B cell (primary cell): Measurements from ENCODE around the gene HDAC5. TPM values are rescaled to one million over a fixed set of nuclear protein-coding genes. Genes with fewer than 3 reads are reported as not detected.

ENCODE experiments used
- ATAC-seq: fragments of 200-7000 bp; cut with Tn5 transposase; one replicate; pipeline ENCODE4 v1.10.0; 2021; ENCODE audit warnings: low read depth, mild to moderate bottlenecking, moderate number of reproducible peaks, moderate library complexity
- CTCF ChIA-PET: fragments of 350-600 bp; sonication (Branson Sonifier 250); formaldehyde crosslinking; loops from one replicate; lab custom pipeline; 2021; ENCODE audit warnings: antibody characterized with exemption, inconsistent platforms; lab: Charles Lee
- POLR2A ChIA-PET: fragments of 350-600 bp; sonication (Branson Sonifier 250); formaldehyde crosslinking; loops from one replicate; lab custom pipeline; 2021; ENCODE audit warnings: antibody characterized with exemption; lab: Charles Lee
- DNase-seq: peaks from one replicate; pipeline ENCODE4 v3.0.0; 2013
- H2AFZ ChIP-seq: 2 replicates; pipeline ENCODE4 v1.6.1; 2012; ENCODE audit warnings: mild to moderate bottlenecking, low read depth, low read length; ENCODE audit not compliant: insufficient read depth, poor library complexity, severe bottlenecking
- H3K27ac ChIP-seq, 2 donors: 1 replicate in 1 of 2; 2 replicates in 1 of 2; pipeline ENCODE4 v1.5.1; 2012 to 2013; ENCODE audit warnings: low read length in 2 of 2, mild to moderate bottlenecking in 2 of 2, moderate library complexity in 1 of 2
- H3K27me3 ChIP-seq, 4 experiments: fragments of 200-600 bp in 1 of 4; sonication (generic) in 1 of 4; replicated peaks in 1 of 4; 1 replicate in 2 of 4; 2 replicates in 2 of 4; pipeline versions ENCODE4 v1.6.1 to v1.7.0; 2013 to 2016; ENCODE audit warnings: low read length in 3 of 4, mild to moderate bottlenecking in 2 of 4, mixed read lengths in 1 of 4, moderate library complexity in 1 of 4; ENCODE audit not compliant: insufficient read depth in 4 of 4, control insufficient read depth in 3 of 4; ENCODE audit errors: control extremely low read depth in 1 of 4
- H3K36me3 ChIP-seq, 2 experiments: replicated peaks in 1 of 2; 1 replicate in 1 of 2; 2 replicates in 1 of 2; pipeline versions ENCODE4 v1.6.1 to v1.7.1; 2013; ENCODE audit warnings: low read length in 1 of 2; ENCODE audit not compliant: insufficient read depth in 2 of 2, control insufficient read depth in 1 of 2; ENCODE audit errors: control extremely low read depth in 1 of 2, extremely low read depth in 1 of 2
- H3K4me1 ChIP-seq, 2 donors: fragments of 200-600 bp in 1 of 2; sonication (generic) in 1 of 2; 1 replicate in 1 of 2; 2 replicates in 1 of 2; pipeline versions ENCODE4 v1.5.1 to v1.6.1; 2013 to 2017; ENCODE audit warnings: low read length in 2 of 2; ENCODE audit not compliant: control insufficient read depth in 2 of 2, insufficient read depth in 2 of 2
- H3K4me2 ChIP-seq: replicated peaks from 2 replicates; pipeline ENCODE3; 2012; ENCODE audit warnings: mild to moderate bottlenecking, low read depth, low read length; ENCODE audit not compliant: poor library complexity, severe bottlenecking
- H3K4me3 ChIP-seq, 5 experiments: fragments of 200-600 bp in 1 of 5; sonication (generic) in 1 of 5; 1 replicate in 3 of 5; 2 replicates in 2 of 5; pipeline versions ENCODE4 v1.5.1 to v1.7.0; 2011 to 2016; ENCODE audit warnings: low read length in 4 of 5, mild to moderate bottlenecking in 4 of 5, low read depth in 2 of 5, control low read depth in 1 of 5, moderate library complexity in 1 of 5; ENCODE audit not compliant: insufficient read depth in 1 of 5; ENCODE audit errors: control extremely low read depth in 1 of 5, extremely low read depth in 1 of 5
- H3K79me2 ChIP-seq: fragments of 200-600 bp; sonication (generic); one replicate; pipeline ENCODE4 v1.6.0; 2016; ENCODE audit warnings: low read length; ENCODE audit not compliant: control insufficient read depth, insufficient read depth
- H3K9ac ChIP-seq: fragments of 200-600 bp; sonication (generic); 2 replicates; pipeline ENCODE4 v1.6.1; 2017; ENCODE audit warnings: mild to moderate bottlenecking, low read length, moderate library complexity
- H3K9me3 ChIP-seq, 3 donors: one replicate each; pipeline versions ENCODE4 v1.6.1 to v1.7.1; 2013; ENCODE audit warnings: low read length in 2 of 3; ENCODE audit not compliant: control insufficient read depth in 2 of 3, insufficient read depth in 1 of 3; ENCODE audit errors: control extremely low read depth in 1 of 3
- H4K20me1 ChIP-seq: 2 replicates; pipeline ENCODE4 v1.6.0; 2012; ENCODE audit warnings: mild to moderate bottlenecking, low read length; ENCODE audit not compliant: insufficient read depth, control insufficient read depth, poor library complexity, severe bottlenecking
- H3K27ac Mint-ChIP-seq: one replicate; pipeline ENCODE4 v1.8.0; 2021; ENCODE audit warnings: mixed read lengths
- H3K27me3 Mint-ChIP-seq: one replicate; pipeline ENCODE4 v1.8.0; 2021; ENCODE audit warnings: mixed read lengths
- H3K4me1 Mint-ChIP-seq: one replicate; pipeline ENCODE4 v1.8.0; 2021; ENCODE audit warnings: mixed read lengths
- H3K4me3 Mint-ChIP-seq: one replicate; pipeline ENCODE4 v1.8.0; 2021; ENCODE audit warnings: mixed read lengths
- H3K9me3 Mint-ChIP-seq: one replicate; pipeline ENCODE4 v1.8.0; 2022; ENCODE audit warnings: mixed read lengths; ENCODE audit not compliant: insufficient read depth
- EZH2 ChIP-seq: IDR thresholded peaks from 2 replicates; pipeline ENCODE4 v1.6.1; 2012; ENCODE audit warnings: borderline replicate concordance, low read depth, mild to moderate bottlenecking, moderate library complexity, low read length; ENCODE audit not compliant: insufficient read depth, poor library complexity, severe bottlenecking
- WGBS: methylation state at CpG from one replicate; pipeline ENCODE4 v1.1.5; 2013; ENCODE audit warnings: missing lambda C conversion rate; ENCODE audit not compliant: insufficient coverage; 5-methylcytosine and 5-hydroxymethylcytosine counted together
- intact Hi-C: fragments of 100-400 bp; cut with micrococcal nuclease; formaldehyde crosslinking; loops from one replicate; pipeline ENCODE4 v1.10.0; 2022
- polyA plus RNA-seq: library from polyadenylated mRNA; depleted of rRNA; stranded (reverse); fragments of >200 nt; gene quantifications from 2 replicates; pipeline ENCODE4 v1.2.3, GENCODE V29; 2012
- total RNA-seq, 2 donors: library from RNA; stranded (reverse); fragments of 120-200 nt in 1 of 2; gene quantifications; 1 replicate in 1 of 2; 2 replicates in 1 of 2; pipeline versions ENCODE4 v1.2.3 to v1.2.4, GENCODE V29; 2013 to 2022
- TF ChIP-seq, protein P1 (sequence below): fragments of 200-600 bp; IDR thresholded peaks from one replicate; pipeline ENCODE4 v1.8.0; 2022; ENCODE audit warnings: antibody characterized with exemption, mild to moderate bottlenecking

HDAC5 gene
- total and polyA plus RNA-seq, 2 donors (not counting 1 experiment from before 2014, with no cell fraction given), result 99.8 to 104 TPM

GRCh38 chr17:44119798-44120197, 3.6 kb downstream of the HDAC5 start:
- H3K4me3 ChIP-seq, result no peak overlapping the region
- WGBS, result no CpG with 5 or more reads among the region's 2 CpGs
- no peak overlapping the region for H3K4me3 Mint-ChIP-seq
- peaks cover 99% of the 10 kb centered on the region for H3K79me2 ChIP-seq
- ChIA-PET POLR2A (no interaction called here), CTCF (interaction anchor here (0.7 kb wide), 1 partner anchor 43 kb away, joined by 3 read pairs; no protein-coding TSS in a partner anchor)
- no peaks in the 10 kb centered on the region for H3K27me3 Mint-ChIP-seq
- peaks cover 4 to 26% of the 10 kb centered on the region in 2 experiments for H3K36me3 ChIP-seq
- no peak overlapping the region for H3K9ac ChIP-seq
- peaks cover 59% of the 10 kb centered on the region for H3K4me1 Mint-ChIP-seq
- ATAC-seq (no peak), DNase-seq (no peak)
- no peak overlapping the region for H3K27ac ChIP-seq
- H3K27ac Mint-ChIP-seq, result no peak overlapping the region
- no peak overlapping the region for H3K4me2 ChIP-seq
- no peak overlapping the region for H2AFZ ChIP-seq
- no peaks in the 10 kb centered on the region for H3K27me3 ChIP-seq
- TF ChIP-seq EZH2, result no peak
- TF ChIP-seq, protein P1, sequence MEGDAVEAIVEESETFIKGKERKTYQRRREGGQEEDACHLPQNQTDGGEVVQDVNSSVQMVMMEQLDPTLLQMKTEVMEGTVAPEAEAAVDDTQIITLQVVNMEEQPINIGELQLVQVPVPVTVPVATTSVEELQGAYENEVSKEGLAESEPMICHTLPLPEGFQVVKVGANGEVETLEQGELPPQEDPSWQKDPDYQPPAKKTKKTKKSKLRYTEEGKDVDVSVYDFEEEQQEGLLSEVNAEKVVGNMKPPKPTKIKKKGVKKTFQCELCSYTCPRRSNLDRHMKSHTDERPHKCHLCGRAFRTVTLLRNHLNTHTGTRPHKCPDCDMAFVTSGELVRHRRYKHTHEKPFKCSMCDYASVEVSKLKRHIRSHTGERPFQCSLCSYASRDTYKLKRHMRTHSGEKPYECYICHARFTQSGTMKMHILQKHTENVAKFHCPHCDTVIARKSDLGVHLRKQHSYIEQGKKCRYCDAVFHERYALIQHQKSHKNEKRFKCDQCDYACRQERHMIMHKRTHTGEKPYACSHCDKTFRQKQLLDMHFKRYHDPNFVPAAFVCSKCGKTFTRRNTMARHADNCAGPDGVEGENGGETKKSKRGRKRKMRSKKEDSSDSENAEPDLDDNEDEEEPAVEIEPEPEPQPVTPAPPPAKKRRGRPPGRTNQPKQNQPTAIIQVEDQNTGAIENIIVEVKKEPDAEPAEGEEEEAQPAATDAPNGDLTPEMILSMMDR, result no peak
- no peaks in the 10 kb centered on the region for H3K9me3 ChIP-seq
- H3K4me1 ChIP-seq, result peaks cover 18 to 26% of the 10 kb centered on the region in 2 donors
- peaks cover 77% of the 10 kb centered on the region for H4K20me1 ChIP-seq
- H3K9me3 Mint-ChIP-seq, result no peaks in the 10 kb centered on the region
- intact Hi-C loops, result no loop called here

DNA sequence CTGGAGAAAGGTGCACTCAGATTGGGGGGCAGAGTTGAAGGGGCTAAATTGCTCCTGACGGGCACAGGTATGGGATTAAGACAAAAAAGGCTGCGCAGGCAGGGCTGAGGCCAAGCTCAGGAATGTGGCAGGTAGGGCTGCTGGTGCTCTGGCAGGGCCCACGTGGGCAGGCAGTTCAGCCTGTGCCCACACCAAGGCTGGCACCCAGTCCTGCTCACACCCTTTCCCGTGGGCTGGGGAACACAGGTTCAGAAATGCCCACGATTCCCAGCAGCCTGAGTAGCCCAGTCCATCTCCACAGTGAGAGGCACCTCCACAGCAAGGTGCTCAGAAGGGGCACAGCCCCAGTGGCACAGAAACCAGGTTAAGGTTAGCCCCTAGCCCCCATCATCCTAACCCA, 4.4 kb downstream of the HDAC5 start:
- H3K27me3 ChIP-seq, result no peaks in the 10 kb centered on the region
- H3K36me3 ChIP-seq, result peaks cover 4 to 32% of the 10 kb centered on the region in 2 experiments
- peaks cover 56% of the 10 kb centered on the region for H3K4me1 Mint-ChIP-seq
- H3K4me3 ChIP-seq, result no peak overlapping the region
- peaks cover 98% of the 10 kb centered on the region for H3K79me2 ChIP-seq
- intact Hi-C loops, result no loop called here
- H3K4me1 ChIP-seq, result peaks cover 18 to 24% of the 10 kb centered on the region in 2 donors
- no peak overlapping the region for H3K4me2 ChIP-seq
- H3K4me3 Mint-ChIP-seq, result no peak overlapping the region
- peaks cover 85% of the 10 kb centered on the region for H4K20me1 ChIP-seq
- H3K27ac Mint-ChIP-seq, result no peak overlapping the region
- TF ChIP-seq, protein P1, result no peak
- no peak for TF ChIP-seq EZH2
- H3K9me3 ChIP-seq, result no peaks in the 10 kb centered on the region
- 91% methylated on average over 5 of the region's 5 CpGs for WGBS
- ATAC-seq (no peak), DNase-seq (no peak)
- H3K9ac ChIP-seq, result no peak overlapping the region
- H2AFZ ChIP-seq, result no peak overlapping the region
- POLR2A ChIA-PET, result no interaction called here
- H3K27ac ChIP-seq, result no peak overlapping the region
- CTCF ChIA-PET, result no interaction called here
- no peaks in the 10 kb centered on the region for H3K9me3 Mint-ChIP-seq
- no peaks in the 10 kb centered on the region for H3K27me3 Mint-ChIP-seq
